Central memory CD8-positive, alpha-beta T cell (primary cell): ENCODE measurements around the gene TMEM87B.

Experiments
- ATAC-seq: fragments of 150-1000 bp; cut with Tn5 transposase; replicated peaks from 2 replicates; pipeline ENCODE4 v1.10.0; 2022; ENCODE audit warnings: mild to moderate bottlenecking, moderate FRiP score, moderate number of reproducible peaks; ENCODE audit not compliant: poor library complexity, severe bottlenecking; ENCODE audit errors: extremely low read depth
- DNase-seq, 2 donors: peaks; one replicate each; pipeline ENCODE4 v3.0.0; 2021; ENCODE audit warnings: low spot score in 2 of 2
- H3K27ac Mint-ChIP-seq: one replicate; pipeline ENCODE4 v1.8.0; 2022; ENCODE audit warnings: low read depth, mild to moderate bottlenecking, moderate library complexity, mixed read lengths
- H3K27me3 Mint-ChIP-seq: one replicate; pipeline ENCODE4 v1.8.0; 2022; ENCODE audit warnings: mixed read lengths
- H3K36me3 Mint-ChIP-seq: one replicate; pipeline ENCODE4 v1.8.0; 2022; ENCODE audit warnings: mild to moderate bottlenecking, moderate library complexity, mixed read lengths; ENCODE audit not compliant: insufficient read depth
- H3K4me1 Mint-ChIP-seq: one replicate; pipeline ENCODE4 v1.8.0; 2022; ENCODE audit warnings: mixed read lengths
- H3K4me3 Mint-ChIP-seq: one replicate; pipeline ENCODE4 v1.8.0; 2022; ENCODE audit warnings: mild to moderate bottlenecking, moderate library complexity, mixed read lengths
- H3K9me3 Mint-ChIP-seq: one replicate; pipeline ENCODE4 v1.8.0; 2022; ENCODE audit warnings: mixed read lengths

TMEM87B gene

DNA sequence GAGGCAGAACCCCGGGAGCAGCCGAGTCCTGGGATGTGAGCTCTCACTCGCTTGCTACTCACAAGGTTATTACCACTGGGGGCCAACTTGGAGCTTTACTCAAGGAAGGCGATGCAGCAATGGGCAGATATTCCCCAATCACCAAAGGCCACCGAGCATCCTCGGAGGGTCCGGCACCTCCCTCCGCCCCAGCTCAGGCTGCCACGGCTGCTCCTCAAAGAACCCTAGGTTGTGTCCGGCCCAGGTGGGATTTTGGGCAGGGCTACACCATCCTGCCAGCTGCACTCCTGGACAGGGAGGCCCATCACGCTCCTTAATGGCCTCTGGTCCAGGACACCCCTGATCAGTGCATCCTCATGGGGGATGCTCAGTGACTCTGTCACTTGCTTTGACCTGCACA, 107.9 kb downstream of the TMEM87B start:
- ATAC-seq (no peak), DNase-seq (no peak)
- no peak overlapping the region for H3K4me3 Mint-ChIP-seq
- H3K9me3 Mint-ChIP-seq = no peaks in the 10 kb centered on the region
- H3K27me3 Mint-ChIP-seq = no peaks in the 10 kb centered on the region
- no peaks in the 10 kb centered on the region for H3K36me3 Mint-ChIP-seq
- no peak overlapping the region for H3K27ac Mint-ChIP-seq
- no peaks in the 10 kb centered on the region for H3K4me1 Mint-ChIP-seq

DNA sequence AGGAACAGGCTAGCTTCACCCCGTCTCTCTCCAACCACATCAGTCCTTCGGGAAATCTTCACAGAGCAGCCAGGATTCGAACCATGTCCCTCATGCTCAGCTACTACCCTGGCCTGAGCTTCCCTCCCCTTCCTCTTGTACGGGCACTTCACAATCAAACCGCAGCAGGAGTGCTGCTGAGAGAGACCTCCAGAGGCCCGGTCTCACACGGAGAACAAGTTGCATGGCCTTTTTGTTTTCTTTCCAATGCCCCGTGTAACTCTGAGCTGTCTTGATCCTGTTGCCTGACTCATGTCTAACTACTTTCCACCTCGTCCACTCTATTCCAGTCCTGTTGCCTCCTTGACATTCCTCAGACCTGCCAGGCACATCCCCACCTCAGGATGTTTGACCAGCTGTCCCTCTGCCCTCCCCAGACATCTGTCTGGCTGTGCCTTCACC, 108.5 kb downstream of the TMEM87B start:
- H3K27ac Mint-ChIP-seq = no peak overlapping the region
- DNase-seq (no peak), ATAC-seq (no peak)
- H3K36me3 Mint-ChIP-seq = peaks cover 1% of the 10 kb centered on the region
- H3K27me3 Mint-ChIP-seq = no peaks in the 10 kb centered on the region
- no peaks in the 10 kb centered on the region for H3K9me3 Mint-ChIP-seq
- no peaks in the 10 kb centered on the region for H3K4me1 Mint-ChIP-seq
- no peak overlapping the region for H3K4me3 Mint-ChIP-seq

DNA sequence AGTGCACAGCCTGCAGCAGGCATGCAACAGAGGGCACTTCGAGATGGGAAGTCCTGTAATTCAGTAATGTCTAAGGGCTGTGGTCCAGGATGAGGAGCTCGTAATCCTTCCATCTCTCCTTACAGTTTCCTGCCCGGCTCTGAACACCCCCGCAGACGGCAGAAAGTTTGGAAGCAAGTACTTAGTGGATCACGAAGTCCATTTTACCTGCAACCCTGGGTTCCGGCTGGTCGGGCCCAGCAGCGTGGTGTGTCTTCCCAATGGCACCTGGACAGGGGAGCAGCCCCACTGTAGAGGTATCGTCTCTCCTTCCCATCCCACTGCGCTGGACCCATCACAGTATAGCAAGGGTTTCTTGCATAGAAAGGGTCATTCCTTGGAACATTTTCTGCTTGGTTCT, 109.8 kb downstream of the TMEM87B start:
- no peaks in the 10 kb centered on the region for H3K4me1 Mint-ChIP-seq
- H3K4me3 Mint-ChIP-seq = no peak overlapping the region
- H3K9me3 Mint-ChIP-seq = no peaks in the 10 kb centered on the region
- H3K27me3 Mint-ChIP-seq = no peaks in the 10 kb centered on the region
- peaks cover 3% of the 10 kb centered on the region for H3K36me3 Mint-ChIP-seq
- DNase-seq = no peak
- H3K27ac Mint-ChIP-seq = no peak overlapping the region
- ATAC-seq = no peak

DNA sequence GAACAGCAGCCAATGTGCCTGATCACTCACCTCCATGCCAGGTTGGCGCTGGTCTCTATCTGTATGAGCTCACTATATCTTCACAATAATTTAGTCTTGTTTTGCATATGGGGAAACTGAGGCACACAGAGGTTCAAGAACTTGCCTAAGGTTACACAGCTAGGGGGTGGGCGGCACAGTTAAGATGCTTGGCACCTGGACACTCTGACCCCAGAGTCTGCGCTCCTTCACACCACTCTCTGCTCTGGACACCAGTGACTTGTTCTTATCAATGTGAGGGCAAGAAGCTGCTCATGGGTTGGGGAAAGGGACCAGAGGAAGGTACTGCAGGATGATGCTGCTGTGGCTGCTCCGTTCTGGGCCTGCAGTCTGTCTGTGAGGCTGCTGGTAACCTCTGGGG, 110.2 kb downstream of the TMEM87B start:
- Mint-ChIP-seq H3K27me3 (no peaks in the 10 kb centered on the region), H3K4me1 (no peaks in the 10 kb centered on the region), H3K36me3 (peaks cover 3% of the 10 kb centered on the region), H3K9me3 (no peaks in the 10 kb centered on the region), H3K27ac (no peak overlapping the region), H3K4me3 (no peak overlapping the region)
- ATAC-seq (no peak), DNase-seq (no peak)

DNA sequence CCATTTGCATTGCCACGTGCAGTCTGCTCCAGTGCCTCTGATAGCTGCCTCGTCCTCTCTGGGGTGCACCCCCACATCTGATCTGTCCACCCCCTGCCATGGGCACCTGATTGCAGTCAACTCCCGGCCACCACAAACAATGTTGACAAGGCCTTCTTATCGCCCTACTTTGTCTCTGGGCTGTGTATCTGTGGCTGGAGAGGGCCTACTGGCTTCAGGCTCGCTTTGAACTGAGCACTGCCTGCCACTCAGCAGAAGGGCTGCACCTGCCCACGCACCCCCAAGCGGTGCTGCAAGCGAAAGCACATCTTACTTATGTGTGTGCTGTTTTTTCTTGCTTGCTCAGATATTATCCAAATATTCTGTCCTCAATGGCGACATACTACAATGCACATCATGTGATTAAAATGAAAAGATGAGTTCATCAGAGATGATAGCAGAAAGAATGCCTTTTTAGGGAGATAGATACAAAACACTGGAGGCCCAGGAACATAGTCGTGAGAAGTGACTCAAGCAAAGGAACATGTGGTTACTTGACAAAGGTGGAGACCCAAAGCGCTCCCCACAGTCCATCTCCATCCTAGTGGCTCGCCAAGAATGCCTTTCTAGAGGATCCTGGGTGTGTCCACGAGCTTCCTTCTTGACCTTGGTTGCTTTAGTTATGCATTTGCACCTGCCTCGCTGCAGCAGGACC, 111.9 kb downstream of the TMEM87B start:
- Mint-ChIP-seq H3K27ac (no peak overlapping the region), H3K4me3 (no peak overlapping the region), H3K4me1 (no peaks in the 10 kb centered on the region), H3K27me3 (no peaks in the 10 kb centered on the region), H3K9me3 (no peaks in the 10 kb centered on the region), H3K36me3 (peaks cover 3% of the 10 kb centered on the region)
- ATAC-seq (no peak), DNase-seq (no peak)

DNA sequence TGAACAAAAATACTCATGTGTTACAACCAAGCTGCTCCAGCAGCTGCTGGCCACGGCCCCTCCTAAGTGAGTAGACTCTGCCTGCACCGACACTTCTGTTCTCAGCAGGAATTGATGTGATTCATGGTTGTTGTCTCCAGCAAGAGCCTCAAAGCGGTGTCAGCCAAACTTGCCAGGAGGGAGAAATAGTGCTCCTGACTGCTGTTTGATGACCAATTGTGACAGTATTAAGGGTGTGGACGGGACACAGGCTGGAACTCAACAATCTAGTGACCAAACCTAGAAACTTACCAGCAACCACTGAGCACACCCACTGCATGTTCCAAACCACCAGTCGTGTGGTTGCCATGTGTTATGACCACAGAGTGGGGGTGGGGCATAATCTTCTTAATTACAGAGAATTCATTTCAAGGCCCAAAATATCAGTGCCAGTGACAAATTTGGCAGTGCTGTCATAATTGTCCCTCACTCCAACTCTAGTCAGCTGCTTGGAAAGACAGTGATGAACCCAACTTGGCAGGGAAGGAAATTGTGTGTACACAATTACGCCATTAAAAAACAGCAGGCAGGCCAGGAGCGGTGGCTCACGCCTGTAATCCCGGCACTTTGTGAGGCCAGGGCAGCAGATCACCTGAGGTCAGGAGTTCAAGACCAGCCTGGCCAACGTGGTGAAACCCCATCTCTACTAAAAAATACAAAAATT, 113.5 kb downstream of the TMEM87B start:
- Mint-ChIP-seq H3K4me3 (no peak overlapping the region), H3K27ac (no peak overlapping the region), H3K4me1 (no peaks in the 10 kb centered on the region), H3K9me3 (no peaks in the 10 kb centered on the region), H3K36me3 (peaks cover 3% of the 10 kb centered on the region), H3K27me3 (no peaks in the 10 kb centered on the region)
- ATAC-seq (no peak), DNase-seq (no peak)
